Measurements from ENCODE around the gene RNASEH2A.

DNA sequence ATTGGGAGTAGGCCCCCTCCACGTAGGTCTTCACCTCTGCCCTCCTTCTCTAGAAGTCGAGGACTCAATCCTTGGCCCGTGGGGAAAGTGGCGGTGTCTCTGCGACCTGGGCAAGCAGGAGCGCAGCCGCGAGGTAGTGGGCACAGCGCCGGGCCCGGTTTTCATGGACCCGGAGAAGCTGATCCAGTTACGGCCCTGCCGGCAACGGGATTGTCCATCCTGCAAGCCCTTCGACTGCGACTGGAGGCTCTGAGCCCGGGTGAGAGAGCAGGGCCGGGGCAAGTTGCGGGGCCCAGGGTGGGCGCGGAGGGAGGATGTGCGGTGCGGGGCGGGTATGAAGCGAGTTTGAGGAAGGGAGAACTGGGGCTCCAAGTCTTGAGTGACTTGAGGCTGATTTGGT lies 2.3 kb upstream of the RNASEH2A start:
- TF ChIP-seq, protein P1, sequence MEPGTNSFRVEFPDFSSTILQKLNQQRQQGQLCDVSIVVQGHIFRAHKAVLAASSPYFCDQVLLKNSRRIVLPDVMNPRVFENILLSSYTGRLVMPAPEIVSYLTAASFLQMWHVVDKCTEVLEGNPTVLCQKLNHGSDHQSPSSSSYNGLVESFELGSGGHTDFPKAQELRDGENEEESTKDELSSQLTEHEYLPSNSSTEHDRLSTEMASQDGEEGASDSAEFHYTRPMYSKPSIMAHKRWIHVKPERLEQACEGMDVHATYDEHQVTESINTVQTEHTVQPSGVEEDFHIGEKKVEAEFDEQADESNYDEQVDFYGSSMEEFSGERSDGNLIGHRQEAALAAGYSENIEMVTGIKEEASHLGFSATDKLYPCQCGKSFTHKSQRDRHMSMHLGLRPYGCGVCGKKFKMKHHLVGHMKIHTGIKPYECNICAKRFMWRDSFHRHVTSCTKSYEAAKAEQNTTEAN (CRISPR knock-in tag; IDR thresholded peaks at IDR 0.05) = no peak
- no peak for TF ChIP-seq SP1 (CRISPR knock-in tag; conservative IDR thresholded peaks at IDR 0.05)
- TF ChIP-seq, protein P2, sequence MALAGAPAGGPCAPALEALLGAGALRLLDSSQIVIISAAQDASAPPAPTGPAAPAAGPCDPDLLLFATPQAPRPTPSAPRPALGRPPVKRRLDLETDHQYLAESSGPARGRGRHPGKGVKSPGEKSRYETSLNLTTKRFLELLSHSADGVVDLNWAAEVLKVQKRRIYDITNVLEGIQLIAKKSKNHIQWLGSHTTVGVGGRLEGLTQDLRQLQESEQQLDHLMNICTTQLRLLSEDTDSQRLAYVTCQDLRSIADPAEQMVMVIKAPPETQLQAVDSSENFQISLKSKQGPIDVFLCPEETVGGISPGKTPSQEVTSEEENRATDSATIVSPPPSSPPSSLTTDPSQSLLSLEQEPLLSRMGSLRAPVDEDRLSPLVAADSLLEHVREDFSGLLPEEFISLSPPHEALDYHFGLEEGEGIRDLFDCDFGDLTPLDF (CRISPR knock-in tag; IDR thresholded peaks at IDR 0.05) = no peak
- no peak for TF ChIP-seq TCF7 (CRISPR knock-in tag; IDR thresholded peaks at IDR 0.05; ENCODE audit: low read depth)
- TF ChIP-seq, protein P3, sequence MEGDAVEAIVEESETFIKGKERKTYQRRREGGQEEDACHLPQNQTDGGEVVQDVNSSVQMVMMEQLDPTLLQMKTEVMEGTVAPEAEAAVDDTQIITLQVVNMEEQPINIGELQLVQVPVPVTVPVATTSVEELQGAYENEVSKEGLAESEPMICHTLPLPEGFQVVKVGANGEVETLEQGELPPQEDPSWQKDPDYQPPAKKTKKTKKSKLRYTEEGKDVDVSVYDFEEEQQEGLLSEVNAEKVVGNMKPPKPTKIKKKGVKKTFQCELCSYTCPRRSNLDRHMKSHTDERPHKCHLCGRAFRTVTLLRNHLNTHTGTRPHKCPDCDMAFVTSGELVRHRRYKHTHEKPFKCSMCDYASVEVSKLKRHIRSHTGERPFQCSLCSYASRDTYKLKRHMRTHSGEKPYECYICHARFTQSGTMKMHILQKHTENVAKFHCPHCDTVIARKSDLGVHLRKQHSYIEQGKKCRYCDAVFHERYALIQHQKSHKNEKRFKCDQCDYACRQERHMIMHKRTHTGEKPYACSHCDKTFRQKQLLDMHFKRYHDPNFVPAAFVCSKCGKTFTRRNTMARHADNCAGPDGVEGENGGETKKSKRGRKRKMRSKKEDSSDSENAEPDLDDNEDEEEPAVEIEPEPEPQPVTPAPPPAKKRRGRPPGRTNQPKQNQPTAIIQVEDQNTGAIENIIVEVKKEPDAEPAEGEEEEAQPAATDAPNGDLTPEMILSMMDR (IDR thresholded peaks at IDR 0.05) = no peak
- no peak for TF ChIP-seq MXD4 (CRISPR knock-in tag; IDR thresholded peaks at IDR 0.05; ENCODE audit: borderline replicate concordance)
- no peak for TF ChIP-seq FOXK1 (CRISPR knock-in tag; IDR thresholded peaks at IDR 0.05)
- no peak for TF ChIP-seq ZNF416 (CRISPR knock-in tag; IDR thresholded peaks at IDR 0.05)
- TF ChIP-seq, protein P4, sequence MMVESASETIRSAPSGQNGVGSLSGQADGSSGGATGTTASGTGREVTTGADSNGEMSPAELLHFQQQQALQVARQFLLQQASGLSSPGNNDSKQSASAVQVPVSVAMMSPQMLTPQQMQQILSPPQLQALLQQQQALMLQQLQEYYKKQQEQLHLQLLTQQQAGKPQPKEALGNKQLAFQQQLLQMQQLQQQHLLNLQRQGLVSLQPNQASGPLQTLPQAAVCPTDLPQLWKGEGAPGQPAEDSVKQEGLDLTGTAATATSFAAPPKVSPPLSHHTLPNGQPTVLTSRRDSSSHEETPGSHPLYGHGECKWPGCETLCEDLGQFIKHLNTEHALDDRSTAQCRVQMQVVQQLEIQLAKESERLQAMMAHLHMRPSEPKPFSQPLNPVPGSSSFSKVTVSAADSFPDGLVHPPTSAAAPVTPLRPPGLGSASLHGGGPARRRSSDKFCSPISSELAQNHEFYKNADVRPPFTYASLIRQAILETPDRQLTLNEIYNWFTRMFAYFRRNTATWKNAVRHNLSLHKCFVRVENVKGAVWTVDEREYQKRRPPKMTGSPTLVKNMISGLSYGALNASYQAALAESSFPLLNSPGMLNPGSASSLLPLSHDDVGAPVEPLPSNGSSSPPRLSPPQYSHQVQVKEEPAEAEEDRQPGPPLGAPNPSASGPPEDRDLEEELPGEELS (CRISPR knock-in tag; IDR thresholded peaks at IDR 0.05) = no peak
- TF ChIP-seq, protein P5, sequence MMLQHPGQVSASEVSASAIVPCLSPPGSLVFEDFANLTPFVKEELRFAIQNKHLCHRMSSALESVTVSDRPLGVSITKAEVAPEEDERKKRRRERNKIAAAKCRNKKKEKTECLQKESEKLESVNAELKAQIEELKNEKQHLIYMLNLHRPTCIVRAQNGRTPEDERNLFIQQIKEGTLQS (CRISPR knock-in tag; conservative IDR thresholded peaks at IDR 0.05) = no peak
- TF ChIP-seq, protein P6, sequence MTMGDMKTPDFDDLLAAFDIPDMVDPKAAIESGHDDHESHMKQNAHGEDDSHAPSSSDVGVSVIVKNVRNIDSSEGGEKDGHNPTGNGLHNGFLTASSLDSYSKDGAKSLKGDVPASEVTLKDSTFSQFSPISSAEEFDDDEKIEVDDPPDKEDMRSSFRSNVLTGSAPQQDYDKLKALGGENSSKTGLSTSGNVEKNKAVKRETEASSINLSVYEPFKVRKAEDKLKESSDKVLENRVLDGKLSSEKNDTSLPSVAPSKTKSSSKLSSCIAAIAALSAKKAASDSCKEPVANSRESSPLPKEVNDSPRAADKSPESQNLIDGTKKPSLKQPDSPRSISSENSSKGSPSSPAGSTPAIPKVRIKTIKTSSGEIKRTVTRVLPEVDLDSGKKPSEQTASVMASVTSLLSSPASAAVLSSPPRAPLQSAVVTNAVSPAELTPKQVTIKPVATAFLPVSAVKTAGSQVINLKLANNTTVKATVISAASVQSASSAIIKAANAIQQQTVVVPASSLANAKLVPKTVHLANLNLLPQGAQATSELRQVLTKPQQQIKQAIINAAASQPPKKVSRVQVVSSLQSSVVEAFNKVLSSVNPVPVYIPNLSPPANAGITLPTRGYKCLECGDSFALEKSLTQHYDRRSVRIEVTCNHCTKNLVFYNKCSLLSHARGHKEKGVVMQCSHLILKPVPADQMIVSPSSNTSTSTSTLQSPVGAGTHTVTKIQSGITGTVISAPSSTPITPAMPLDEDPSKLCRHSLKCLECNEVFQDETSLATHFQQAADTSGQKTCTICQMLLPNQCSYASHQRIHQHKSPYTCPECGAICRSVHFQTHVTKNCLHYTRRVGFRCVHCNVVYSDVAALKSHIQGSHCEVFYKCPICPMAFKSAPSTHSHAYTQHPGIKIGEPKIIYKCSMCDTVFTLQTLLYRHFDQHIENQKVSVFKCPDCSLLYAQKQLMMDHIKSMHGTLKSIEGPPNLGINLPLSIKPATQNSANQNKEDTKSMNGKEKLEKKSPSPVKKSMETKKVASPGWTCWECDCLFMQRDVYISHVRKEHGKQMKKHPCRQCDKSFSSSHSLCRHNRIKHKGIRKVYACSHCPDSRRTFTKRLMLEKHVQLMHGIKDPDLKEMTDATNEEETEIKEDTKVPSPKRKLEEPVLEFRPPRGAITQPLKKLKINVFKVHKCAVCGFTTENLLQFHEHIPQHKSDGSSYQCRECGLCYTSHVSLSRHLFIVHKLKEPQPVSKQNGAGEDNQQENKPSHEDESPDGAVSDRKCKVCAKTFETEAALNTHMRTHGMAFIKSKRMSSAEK (CRISPR knock-in tag; IDR thresholded peaks at IDR 0.05; ENCODE audit: borderline replicate concordance) = no peak
